NOMO-1 treated with dmso at 0.1 percent for 144 hours (cell line): Measurements from ENCODE around the gene GRIA1.

Experiments
- DNase-seq: peaks from one replicate; lab custom pipeline; 2025; ENCODE audit not compliant: unreplicated experiment; lab: John Stamatoyannopoulos, UW

The GRIA1 gene

DNA sequence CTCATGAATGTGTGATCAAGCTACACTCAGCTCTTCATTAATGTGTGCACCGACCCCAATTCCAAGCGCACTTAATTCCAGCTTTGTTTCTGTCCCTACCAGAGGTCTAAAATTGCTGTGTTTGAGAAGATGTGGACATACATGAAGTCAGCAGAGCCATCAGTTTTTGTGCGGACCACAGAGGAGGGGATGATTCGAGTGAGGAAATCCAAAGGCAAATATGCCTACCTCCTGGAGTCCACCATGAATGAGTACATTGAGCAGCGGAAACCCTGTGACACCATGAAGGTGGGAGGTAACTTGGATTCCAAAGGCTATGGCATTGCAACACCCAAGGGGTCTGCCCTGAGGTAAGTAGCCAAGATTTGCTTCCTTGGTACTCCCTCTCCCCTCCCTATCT lies 279.6 kb downstream of the GRIA1 start:
- no peak for DNase-seq

DNA sequence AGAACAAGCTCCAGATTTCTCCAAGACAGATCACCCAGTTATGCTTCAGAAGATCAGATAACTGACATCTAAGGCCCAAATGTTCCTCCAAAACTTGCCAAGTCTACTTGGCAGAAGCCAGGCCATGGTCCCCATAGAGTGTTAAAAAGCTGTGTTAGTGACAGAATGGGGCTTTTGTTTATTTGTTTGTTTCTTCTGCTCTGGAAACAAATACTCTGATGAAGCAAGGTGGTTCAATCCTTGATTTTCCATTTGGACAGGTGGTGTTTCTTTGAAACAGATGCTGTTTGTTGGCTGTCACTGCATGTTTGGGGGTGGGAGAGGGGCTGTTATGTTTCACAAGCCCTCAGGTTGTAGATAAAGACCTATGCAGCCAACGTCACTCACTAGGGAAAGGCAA lies 284.2 kb downstream of the GRIA1 start:
- DNase-seq: no peak

DNA sequence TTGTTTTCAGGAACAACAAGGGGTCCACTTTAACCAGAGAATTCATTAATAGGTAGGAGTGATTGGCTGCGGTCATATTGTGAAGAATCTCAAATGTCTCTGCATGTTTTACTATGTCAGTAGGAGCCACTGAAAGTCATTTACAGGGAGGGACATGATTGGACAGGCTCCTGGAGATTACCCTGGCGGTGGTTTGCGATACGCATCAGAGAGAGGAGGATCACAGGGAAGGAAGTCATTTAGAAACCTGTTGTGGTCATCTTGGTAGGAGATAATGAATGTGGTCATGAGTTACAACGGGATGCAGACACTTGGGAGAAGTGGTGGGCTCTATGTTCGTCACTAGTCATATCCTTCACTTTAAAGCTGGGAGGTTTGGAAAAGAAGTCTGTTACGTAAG lies 285.5 kb downstream of the GRIA1 start:
- DNase-seq: no peak

DNA sequence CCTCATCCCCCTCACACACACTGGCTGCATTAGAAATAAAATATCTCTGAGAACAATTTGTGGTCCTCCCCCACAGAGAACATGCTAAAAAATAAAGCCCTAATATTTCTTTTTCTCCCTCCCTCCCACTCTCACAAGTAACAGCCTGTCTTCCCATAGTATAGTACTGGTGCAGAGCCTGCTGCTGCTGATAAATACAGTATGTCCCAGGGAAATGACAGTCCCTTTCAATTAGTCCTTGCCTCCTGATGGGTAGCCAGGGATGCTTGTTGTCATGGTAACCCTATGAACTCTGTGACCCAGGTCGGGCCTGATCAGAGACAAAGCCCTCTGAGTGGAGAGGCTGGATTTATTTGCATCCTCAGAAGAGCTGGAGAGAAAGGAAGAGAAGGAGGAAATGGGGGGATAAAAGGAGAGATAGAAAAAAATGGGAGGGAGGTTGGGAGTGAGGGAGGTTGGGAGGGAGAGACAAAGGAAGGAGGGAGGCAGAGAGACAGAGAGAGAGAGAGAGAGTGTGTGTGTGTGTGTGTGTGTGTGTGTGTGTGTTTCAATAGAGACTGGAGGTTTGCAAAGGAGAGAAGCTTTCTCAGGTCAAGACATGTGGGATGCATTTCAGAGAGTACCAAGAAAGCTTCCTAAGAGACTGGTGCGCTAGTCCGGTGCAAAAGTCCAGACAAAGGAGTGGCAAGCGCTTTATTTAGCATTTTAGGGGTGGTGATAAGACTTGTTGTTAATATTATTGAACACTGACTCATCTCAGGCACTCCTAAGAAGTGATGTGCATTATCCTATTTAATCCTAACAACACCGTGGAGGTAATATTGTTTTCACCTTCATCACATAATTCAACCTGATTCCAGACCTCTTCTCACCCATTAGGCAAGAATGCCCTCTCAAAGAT lies 287.5 kb downstream of the GRIA1 start:
- DNase-seq: no peak

DNA sequence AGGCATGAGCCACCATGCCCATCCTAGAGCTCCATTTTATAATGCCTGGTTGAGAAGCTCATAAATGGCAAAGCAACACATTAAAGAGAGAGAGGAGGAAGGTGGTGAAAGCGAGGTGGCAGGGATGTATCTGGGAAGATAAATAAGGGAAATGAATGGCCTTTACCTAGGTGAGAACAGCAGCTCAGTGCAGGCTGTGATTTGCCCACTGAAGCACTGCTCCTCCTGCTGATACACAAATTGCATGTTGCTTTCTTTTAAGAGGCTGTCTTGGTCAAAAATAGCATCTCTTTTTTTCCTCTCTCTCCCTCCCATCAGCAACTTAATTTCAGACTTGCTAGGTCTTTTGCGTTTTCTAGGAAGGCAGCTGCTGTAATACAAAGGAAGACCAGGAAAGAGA lies 289.4 kb downstream of the GRIA1 start:
- no peak for DNase-seq

DNA sequence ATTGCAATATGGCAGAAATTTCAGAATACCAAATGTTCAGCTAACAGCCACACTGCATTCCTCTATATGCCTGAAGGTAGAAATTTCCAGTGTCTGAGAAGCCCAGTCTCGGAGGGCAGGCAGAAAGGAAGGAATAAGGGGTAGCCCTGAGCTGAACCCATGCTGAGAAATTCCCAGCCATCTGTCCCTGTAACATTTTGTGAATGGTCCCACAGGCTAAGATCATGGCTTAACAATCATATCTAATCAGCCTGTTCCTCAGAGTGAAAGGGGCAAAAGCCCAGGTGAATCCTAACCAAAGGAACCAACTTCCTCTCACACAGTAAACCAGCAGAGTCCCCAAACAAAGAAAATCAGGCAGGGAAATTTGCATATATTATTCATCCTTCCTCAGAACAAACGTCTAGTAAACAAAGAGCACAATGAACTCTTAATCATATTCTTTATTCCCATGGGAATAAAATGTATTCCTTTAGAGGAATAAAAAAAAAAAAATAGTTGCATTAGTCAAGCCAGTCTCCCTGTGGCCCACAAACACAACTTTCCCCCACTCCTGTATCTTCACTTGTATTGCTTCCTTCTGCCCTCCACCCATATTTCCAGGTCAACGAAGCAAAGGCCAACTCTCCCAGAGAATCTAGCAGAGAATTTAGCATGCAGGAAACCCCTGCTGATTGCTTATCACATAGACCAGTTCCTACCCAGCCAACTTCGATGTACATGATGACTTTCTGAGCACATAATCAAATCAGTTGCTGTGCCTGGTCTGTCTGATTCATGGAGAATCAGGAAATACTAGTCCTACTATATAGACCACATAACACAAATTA lies 290.6 kb downstream of the GRIA1 start:
- no peak for DNase-seq

DNA sequence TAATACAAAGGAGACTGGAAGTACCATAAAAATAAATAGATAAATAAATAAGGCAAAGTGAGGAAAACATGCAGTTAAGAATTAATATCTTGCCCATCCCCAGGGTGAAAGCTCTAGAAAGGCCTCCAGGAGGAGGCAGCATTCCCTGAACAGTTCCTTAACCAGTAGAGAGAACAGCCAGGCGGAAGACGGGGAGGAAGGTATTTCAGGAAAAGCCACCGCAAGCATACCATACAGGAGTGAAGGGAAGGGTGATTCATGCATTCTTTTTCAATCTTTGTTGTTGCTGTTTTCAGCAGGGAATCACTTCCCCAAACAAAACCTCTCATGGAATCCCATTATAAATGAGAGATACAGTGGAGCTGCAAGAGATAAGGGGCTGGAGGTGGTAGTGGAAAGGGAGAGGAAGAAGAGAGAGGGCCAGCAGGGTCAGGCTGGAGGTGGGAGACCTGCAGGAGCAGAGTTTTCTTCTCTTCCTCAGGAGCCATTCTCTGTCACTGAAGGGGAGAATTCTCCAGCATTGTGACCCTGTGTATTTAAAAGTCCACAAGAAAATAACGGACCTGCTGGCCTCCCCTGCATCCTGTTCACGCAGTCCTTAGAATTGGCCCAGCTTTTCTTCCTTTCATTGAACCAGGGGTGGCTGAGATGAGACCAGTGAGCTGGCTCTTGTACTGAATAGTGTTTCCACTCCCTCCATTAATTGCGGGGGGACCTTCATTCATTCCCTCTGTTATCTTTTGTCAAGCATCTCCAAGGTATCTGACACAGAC lies 292.3 kb downstream of the GRIA1 start:
- no peak for DNase-seq

DNA sequence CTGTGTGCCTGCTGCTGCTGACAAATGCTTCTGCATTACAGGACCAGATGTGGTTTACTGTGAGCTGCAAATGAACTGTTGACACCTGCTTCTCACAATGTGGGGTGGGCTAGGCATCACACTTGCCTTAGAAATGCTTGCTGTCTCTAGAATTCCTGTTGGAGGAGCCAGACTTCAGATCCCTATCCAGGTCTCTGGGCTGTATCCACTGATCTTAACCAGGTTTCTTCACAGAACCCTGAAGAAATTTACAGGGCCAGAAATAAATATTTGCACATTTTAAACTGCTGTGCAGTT lies 292.8 kb downstream of the GRIA1 start:
- DNase-seq: no peak

DNA sequence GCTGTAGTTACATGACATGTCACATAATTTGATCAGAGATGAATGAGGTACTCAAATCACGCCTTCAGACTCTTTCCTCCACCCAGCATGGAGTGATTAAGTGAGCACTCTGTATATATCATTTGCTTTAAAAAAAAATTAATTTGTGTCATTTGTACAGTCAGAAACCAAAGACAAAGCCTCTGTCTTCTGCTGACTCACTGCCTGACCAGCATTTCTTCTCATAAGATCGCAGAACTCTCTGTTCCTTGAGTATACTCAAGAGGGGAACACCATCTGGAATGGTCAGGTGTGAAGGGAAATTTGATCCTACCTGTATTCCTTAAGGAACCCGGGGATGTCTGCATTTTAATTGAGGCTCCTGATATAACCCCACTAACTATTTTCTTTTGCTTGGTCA lies 293.8 kb downstream of the GRIA1 start:
- DNase-seq: no peak

DNA sequence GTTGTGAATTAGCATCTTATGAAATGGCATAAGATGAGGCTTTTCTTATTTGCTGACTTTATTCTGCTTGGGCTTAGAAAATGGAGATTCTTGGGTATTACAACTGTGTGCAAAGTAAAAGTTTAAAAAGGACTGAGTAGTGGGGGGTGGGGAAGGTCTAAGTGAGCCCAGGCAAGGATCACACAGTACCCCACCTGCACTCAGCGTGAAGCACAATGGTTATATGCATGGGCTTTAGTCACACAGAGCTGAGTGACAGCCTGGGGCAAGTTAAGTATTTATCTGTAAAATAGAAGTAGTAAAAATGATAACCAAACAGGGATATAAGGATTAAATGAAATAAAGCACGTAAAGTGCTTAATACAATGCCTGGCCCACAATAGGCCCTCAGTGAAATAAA lies 300.9 kb downstream of the GRIA1 start:
- no peak for DNase-seq

DNA sequence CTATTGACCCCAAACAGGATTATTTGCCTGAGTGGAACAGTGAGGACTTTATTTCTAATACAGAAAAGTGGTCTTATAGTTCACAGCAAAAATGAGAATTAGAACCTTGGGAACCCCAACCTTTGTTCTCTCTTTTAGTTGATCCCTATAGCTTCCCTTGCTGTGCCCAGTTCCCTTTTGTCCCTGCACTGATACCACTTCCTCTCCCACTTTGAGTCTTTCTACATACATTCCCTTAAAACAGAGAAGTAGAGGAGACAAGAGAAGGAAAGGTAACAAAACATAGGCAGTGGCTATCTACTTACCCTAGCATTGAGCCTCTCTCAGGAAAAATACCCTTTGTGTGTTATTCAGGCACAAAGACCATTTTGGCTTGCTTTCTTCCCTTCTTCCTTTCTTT lies 301.8 kb downstream of the GRIA1 start:
- no peak for DNase-seq

DNA sequence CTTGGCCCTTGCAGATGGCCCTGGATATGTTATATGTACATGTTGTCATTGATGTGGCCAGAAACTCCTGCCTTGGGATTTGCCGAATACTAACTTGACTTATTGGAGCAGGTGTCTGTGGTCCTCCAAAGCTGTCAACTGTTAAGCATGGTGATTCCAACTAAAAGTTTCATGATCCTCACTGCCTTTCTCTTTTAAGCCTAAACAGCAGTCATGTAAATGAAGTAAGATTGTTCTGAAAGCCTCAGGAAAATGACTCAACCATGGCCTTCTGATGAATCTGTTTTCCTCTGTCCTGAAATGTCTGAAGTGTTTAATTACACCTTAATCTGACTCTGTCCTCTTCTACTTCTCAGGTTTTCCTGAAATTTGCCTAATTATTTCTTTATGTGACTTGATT lies 303.2 kb downstream of the GRIA1 start:
- DNase-seq: no peak

DNA sequence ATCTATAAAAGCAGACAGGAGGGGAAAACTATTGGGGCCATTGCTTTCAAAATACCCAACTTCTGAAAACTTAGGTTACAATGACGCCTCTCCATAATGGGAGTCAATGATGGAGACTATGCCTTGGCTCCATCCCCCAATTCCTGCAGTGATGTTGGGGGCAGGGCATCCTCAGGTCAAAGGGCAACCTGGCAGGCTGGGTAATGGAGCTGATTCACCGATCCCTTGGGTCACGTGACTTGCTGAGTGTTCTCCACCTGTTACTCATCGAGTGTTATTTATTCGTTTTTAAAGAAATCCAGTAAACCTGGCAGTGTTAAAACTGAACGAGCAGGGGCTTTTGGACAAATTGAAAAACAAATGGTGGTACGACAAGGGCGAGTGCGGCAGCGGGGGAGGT lies 303.9 kb downstream of the GRIA1 start:
- no peak for DNase-seq

DNA sequence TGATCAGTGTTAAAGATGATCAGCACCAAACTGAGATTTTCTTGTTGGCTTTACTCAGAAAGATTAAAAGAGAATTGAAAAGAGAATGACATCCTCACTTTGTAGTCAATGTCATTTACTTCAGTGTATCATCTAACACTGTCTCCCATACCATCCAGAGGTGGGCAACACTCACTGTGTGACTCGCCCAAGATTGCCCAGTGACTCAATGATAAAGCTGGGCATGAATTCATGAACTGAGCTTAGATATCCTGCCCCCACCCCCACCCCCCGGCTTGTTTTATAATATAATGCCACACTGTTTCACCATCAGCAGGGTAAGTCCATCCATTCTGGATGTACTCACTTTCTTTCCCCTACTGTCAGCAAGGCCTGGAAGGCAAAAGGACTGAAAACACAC lies 306.1 kb downstream of the GRIA1 start:
- DNase-seq: no peak

DNA sequence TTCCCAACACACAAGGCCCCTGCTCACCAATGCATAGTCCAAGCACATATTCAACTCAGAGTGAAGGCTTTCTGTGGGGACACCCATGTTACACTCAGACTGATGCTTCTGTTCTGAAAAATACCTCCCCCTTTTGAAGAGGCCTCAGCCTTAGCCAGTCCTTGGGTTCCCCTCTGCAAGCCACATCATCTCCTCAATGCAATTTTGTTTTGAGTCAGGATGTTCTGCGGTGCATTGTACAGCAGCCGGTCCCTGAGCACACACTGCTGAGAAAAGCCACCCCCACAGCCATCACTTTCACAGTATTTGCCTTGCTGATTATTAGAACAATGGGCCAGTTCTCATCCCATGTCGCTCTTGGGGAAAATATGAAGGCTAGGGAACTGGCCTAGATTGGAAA lies 307.0 kb downstream of the GRIA1 start:
- DNase-seq: no peak

DNA sequence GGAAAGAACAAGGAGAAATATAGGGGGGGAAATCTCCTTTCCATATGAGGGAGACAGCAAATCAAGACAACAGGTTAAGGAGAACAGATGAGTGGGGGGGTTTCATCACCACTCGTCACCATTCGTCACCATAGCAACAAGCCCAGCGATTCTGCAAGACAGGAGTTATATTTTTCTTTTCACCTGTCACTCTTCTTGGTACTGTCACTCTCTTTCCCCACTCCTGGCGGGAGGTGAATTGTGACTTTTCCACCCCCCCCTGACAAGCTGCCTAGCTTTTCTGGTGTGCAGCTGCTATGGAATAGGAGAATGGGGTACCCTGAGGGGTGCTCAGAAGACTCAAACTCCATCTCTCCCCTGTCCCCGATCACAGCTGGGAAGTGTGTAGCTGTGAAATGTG lies 308.4 kb downstream of the GRIA1 start:
- no peak for DNase-seq

DNA sequence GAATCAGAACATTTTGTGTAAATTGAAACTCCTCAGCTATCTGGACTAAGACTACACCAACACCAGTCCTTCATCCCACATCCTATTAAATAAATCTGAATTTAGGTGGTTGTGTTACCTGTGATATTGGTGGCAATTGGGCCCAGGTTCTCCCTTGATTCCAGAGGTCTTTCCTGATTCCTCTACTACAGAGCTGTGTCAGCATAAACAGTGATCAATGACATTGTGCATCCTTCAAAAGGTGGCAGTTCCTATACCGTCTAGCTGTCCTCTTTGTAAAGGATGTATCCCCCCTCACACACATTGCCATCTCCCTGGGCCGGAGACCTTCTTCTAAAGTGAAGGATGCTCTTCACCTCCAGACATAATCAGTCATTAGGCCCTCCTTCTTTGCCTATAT lies 309.0 kb downstream of the GRIA1 start:
- no peak for DNase-seq

DNA sequence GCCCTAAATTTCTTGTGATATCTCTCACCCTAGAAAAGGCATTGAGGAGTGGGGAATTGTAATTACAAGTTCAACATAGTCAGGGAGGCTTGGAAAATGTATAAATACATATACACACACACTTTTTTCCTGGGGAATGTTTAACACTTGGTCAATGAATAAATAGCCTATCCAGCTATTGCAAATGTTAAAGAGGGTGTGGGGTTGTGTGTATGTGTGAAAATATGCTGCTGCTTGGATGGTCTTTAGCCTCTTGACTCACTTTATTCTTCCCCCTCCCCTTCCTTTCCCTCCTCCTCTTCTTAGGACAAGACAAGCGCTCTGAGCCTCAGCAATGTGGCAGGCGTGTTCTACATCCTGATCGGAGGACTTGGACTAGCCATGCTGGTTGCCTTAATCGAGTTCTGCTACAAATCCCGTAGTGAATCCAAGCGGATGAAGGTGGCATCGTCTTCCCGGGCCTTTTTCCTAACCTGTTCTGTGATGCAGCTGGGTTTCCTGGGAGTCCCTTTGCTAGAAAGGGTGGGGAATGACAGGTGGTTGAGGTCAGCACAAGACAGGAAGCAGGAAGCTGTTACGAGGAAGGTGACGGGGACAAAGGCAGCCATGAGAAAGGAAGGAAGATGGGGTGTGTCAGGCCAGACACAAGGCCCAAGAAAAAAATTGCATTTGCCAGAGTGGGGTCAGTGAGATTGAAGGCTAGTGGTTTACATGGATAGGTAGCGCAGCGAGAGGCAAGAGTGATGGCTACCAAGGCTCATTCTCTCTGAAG lies 311.8 kb downstream of the GRIA1 start:
- DNase-seq: no peak

DNA sequence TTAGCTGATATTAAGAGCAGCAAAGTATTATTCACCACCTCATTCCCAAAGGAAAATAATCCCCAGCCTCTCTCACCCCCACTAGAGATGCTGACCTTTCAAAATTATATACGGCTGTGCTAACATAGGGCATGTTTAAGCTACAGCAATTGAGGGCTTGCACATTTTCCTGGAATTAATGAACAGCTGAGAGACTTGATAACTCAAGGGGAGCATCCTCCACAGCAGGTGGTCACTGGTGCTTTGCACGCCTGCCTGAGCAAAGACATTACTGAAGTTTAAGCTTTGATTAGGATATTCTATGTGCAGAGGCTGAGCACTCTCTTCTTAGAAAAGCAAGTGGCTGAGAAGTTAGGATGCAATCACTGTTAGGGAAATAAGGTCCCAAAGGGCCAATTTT lies 317.3 kb downstream of the GRIA1 start:
- DNase-seq: no peak

DNA sequence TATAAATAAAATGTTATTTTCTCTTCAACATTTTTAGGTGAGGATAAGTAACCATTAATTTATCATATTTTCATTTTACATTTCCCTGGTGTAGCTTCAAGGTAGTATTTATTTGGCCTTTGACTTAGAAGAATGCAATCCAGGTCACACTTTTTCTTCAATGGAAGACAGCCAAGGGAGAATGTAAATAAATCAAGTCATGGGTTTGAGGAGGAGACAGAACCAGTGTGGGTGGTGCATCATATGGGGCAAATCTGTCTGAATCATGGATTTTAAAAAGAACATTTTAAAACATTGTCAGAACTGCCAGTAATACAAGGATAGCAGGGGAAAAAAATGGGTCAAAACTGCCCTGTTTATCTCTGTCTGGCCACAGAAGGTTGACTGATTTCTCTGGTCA lies 318.7 kb downstream of the GRIA1 start:
- DNase-seq: no peak

DNA sequence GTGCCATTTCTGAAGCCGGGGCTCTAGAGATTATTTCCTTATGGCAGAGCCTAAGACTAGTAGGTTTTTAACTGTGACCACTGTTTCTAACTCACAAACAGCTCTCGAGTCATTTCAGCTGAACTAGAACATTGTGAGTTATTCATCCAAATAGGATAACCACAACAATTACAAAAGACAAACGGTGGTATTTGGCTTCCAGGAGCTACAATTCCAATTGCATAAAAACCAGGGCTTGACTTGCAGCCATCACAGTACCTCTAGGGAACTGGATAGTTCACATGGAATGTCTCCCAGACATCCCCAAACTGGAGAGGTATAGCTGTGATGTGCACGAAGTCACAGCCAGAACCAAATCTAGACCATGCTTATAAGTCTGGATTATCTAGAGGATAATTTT lies 323.4 kb downstream of the GRIA1 start:
- DNase-seq: no peak
